HepG2 (cell line): ENCODE measurements around the gene RNF150. TPM values are rescaled to one million over a fixed set of nuclear protein-coding genes. Genes with fewer than 3 reads are reported as not detected.

Experiments used
- ATAC-seq: fragments of 200-7000 bp; cut with Tn5 transposase; 3 replicates; pipeline ENCODE4 v1.9.1; 2020; ENCODE audit warnings: mild to moderate bottlenecking, moderate library complexity
- BruUV-seq: library from RNA; stranded (reverse); fragments of 400-500 nt; replicated peaks from 2 replicates; lab custom pipeline; 2021; lab: Mats Ljungman, UMichigan
- CTCF ChIA-PET: fragments of 300-600 bp; formaldehyde crosslinking; extraction: SDS; loops from one replicate; lab custom pipeline; 2021; ENCODE audit warnings: low total read pairs, inconsistent platforms, low intra/inter-chr PET ratio; lab: Yijun Ruan, JAX
- POLR2A ChIA-PET: fragments of 350-600 bp; sonication (Branson Sonifier 250); formaldehyde crosslinking; loops from one replicate; lab custom pipeline; 2020; ENCODE audit warnings: antibody characterized with exemption, inconsistent platforms; lab: Yijun Ruan, JAX
- DNase-seq: peaks from one replicate; pipeline ENCODE4 v3.0.0-alpha.2; 2015; ENCODE audit warnings: low spot score
- FAIRE-seq: peaks from 3 replicates; lab custom pipeline; 2011; peaks lifted over from hg19 to GRCh38; lab: Jason Lieb, UNC
- H2AFZ ChIP-seq: one replicate; pipeline ENCODE4 v1.6.1; 2011; ENCODE audit warnings: low read length, inconsistent platforms
- H3K27ac ChIP-seq: fragments of 300-600 bp; 3 replicates; pipeline ENCODE4 v1.8.0; 2011; ENCODE audit warnings: mixed run types, mild to moderate bottlenecking, mixed read lengths, low read length, inconsistent platforms; ENCODE audit not compliant: insufficient read depth; ENCODE audit errors: extremely low read length
- H3K27me3 ChIP-seq, 2 experiments: fragments of 200-600 bp in 1 of 2; 2 replicates in 1 of 2; 3 replicates in 1 of 2; pipeline versions ENCODE4 v1.6.0 to v1.8.0; 2011; ENCODE audit warnings: low read length in 2 of 2, mild to moderate bottlenecking in 2 of 2, moderate library complexity in 2 of 2, inconsistent platforms in 1 of 2; ENCODE audit not compliant: insufficient read depth in 2 of 2, control insufficient read depth in 1 of 2
- H3K36me3 ChIP-seq, 2 experiments: fragments of 200-600 bp in 1 of 2; replicated peaks in 1 of 2; 2 replicates in 1 of 2; 3 replicates in 1 of 2; pipeline versions ENCODE4 v1.5.1 to v1.8.0; 2011; ENCODE audit warnings: low read length in 2 of 2, inconsistent platforms in 1 of 2; ENCODE audit not compliant: insufficient read depth in 2 of 2, control insufficient read depth in 1 of 2
- H3K4me1 ChIP-seq: 2 replicates; pipeline ENCODE4 v1.5.1; 2012; ENCODE audit warnings: low read length, inconsistent platforms; ENCODE audit not compliant: insufficient read depth
- H3K4me2 ChIP-seq: 2 replicates; pipeline ENCODE4 v1.6.0; 2011; ENCODE audit warnings: low read depth, low read length, inconsistent platforms
- H3K4me3 ChIP-seq, 3 experiments: fragments of 200-600 bp in 1 of 3; sonication (generic), shearing (Covaris generic) in 1 of 3; replicated peaks in 1 of 3; 2 replicates each; pipeline ENCODE4 v1.5.1; 2011 to 2016; ENCODE audit warnings: low read length in 3 of 3, inconsistent platforms in 2 of 3, low read depth in 2 of 3, mild to moderate bottlenecking in 2 of 3, control low read depth in 1 of 3, mixed read lengths in 1 of 3; ENCODE audit not compliant: insufficient read depth in 1 of 3
- H3K79me2 ChIP-seq: one replicate; pipeline ENCODE4 v1.6.1; 2011; ENCODE audit warnings: low read length, inconsistent platforms; ENCODE audit not compliant: insufficient read depth
- H3K9ac ChIP-seq: 2 replicates; pipeline ENCODE4 v1.6.0; 2011; ENCODE audit warnings: mild to moderate bottlenecking, low read depth, low read length, inconsistent platforms; ENCODE audit not compliant: insufficient read depth
- H3K9me3 ChIP-seq: 2 replicates; pipeline ENCODE4 v1.5.1; 2012; ENCODE audit warnings: mild to moderate bottlenecking, low read length
- H4K20me1 ChIP-seq: 2 replicates; pipeline ENCODE4 v1.6.0; 2011; ENCODE audit warnings: inconsistent platforms, mild to moderate bottlenecking, low read length, moderate library complexity; ENCODE audit not compliant: insufficient read depth
- ATF7 ChIP-seq, 2 experiments: fragments of 450-650 bp in 1 of 2; sonication (generic) in 1 of 2; formaldehyde crosslinking in 1 of 2; IDR thresholded peaks; 2 replicates each; pipeline versions ENCODE4 v1.4.0 to v1.6.1; 2016 to 2020; ENCODE audit warnings: antibody characterized with exemption in 1 of 2, mild to moderate bottlenecking in 1 of 2, missing genetic modification reagents in 1 of 2
- CHD4 ChIP-seq: fragments of 200-600 bp; sonication (generic); IDR thresholded peaks from 2 replicates; pipeline ENCODE4 v1.7.0; 2017; ENCODE audit warnings: mild to moderate bottlenecking, low read length, borderline replicate concordance
- CREB1 ChIP-seq, 2 experiments: fragments of 450-650 bp in 1 of 2; IDR thresholded peaks; 2 replicates each; pipeline ENCODE4 v1.6.1; 2016 to 2017; ENCODE audit warnings: control low read depth in 1 of 2, mild to moderate bottlenecking in 1 of 2, missing compliant biosample characterization in 1 of 2, missing genetic modification characterization in 1 of 2
- KAT7 ChIP-seq: IDR thresholded peaks from 2 replicates; pipeline ENCODE4 v1.6.1; 2018; ENCODE audit warnings: borderline replicate concordance, missing compliant biosample characterization
- RFX3 ChIP-seq: IDR thresholded peaks from 2 replicates; pipeline ENCODE4 v1.6.1; 2016; ENCODE audit warnings: missing biosample characterization, missing genetic modification reagents
- SP1 ChIP-seq, 2 experiments: fragments of 450-650 bp in 1 of 2; sonication (generic) in 1 of 2; formaldehyde crosslinking in 1 of 2; IDR thresholded peaks; 2 replicates each; pipeline versions ENCODE4 v1.4.0 to v1.6.1; 2016 to 2020; ENCODE audit warnings: missing genetic modification reagents in 1 of 2
- U2AF1 ChIP-seq: fragments of 200-400 bp; formaldehyde crosslinking; optimal IDR thresholded peaks from 2 replicates; pipeline ENCODE3; 2017; ENCODE audit warnings: mild to moderate bottlenecking, low read depth, low read length
- WGBS: methylation state at CpG from one replicate; pipeline ENCODE4 v1.1.6; 2017; ENCODE audit warnings: low lambda C conversion rate; 5-methylcytosine and 5-hydroxymethylcytosine counted together
- in situ Hi-C: cut with HindIII; loops from 2 replicates; pipeline ENCODE4 v1.10.0; 2017; ENCODE audit warnings: low pct_unique_long_range_greater_than_20kb; ENCODE audit not compliant: extremely low pct_ligation_motif_present
- intact Hi-C: fragments of 100-400 bp; cut with micrococcal nuclease; formaldehyde crosslinking; loops from one replicate; pipeline ENCODE4 v1.10.0; 2022; ENCODE audit not compliant: unreplicated experiment
- polyA plus RNA-seq, 8 experiments: library from polyadenylated mRNA; depleted of rRNA in 3 of 8; stranded (reverse) in 7 of 8; unstranded in 1 of 8; fragments of >200 nt; fragmentation: Illumina TruSeq in 4 of 8; extraction: Trizol in 4 of 8; gene quantifications; 2 replicates each; pipeline versions ENCODE4 v1.2.1 to v1.2.3, GENCODE V29; 2011 to 2016; ENCODE audit warnings: low read depth in 4 of 8, missing spikeins in 1 of 8, mixed read lengths in 1 of 8; ENCODE audit not compliant: insufficient read depth in 1 of 8
- total RNA-seq, 5 experiments: library from RNA; depleted of rRNA; stranded (reverse); fragments of >200 nt; fragmentation: Illumina TruSeq; extraction: Trizol; gene quantifications; 2 replicates each; pipeline ENCODE4 v1.2.3, GENCODE V29; 2016; ENCODE audit warnings: low read depth in 1 of 5

Gene RNF150
- total and polyA plus RNA-seq, 2 of the 13 experiments (the other 11 are each of a cell fraction or from before 2014, with no cell fraction given) = 0.02 to 0.03 TPM

GRCh38 chr4:141154725-141155124, 21.5 kb upstream of the RNF150 start:
- no peak for DNase-seq
- no peaks in the 10 kb centered on the region for H3K9me3 ChIP-seq
- no TSS peak for BruUV-seq
- ChIA-PET CTCF (no interaction called here), POLR2A (no interaction called here)
- H3K4me3 ChIP-seq = no peak overlapping the region
- H3K79me2 ChIP-seq = no peaks in the 10 kb centered on the region
- no peak for ATAC-seq
- no peaks in the 10 kb centered on the region for H3K27me3 ChIP-seq
- H3K4me1 ChIP-seq = no peaks in the 10 kb centered on the region
- H4K20me1 ChIP-seq = no peaks in the 10 kb centered on the region
- no peak for FAIRE-seq
- H3K4me2 ChIP-seq = no peak overlapping the region
- WGBS = 42% methylated on average over 3 of the region's 3 CpGs
- TF ChIP-seq CREB1 (IDR thresholded peaks at IDR 0.05) (0 out of 2 replicates have a peak, but pooled peaks have one; percentile 16), CREB1 (CRISPR knock-in tag; IDR thresholded peaks at IDR 0.05) (no peak), ATF7 (IDR thresholded peaks at IDR 0.05) (peak; percentile 63), ATF7 (CRISPR knock-in tag; IDR thresholded peaks at IDR 0.05) (no peak), CHD4 (no peak), SP1 (IDR thresholded peaks at IDR 0.05) (no peak), SP1 (CRISPR knock-in tag; IDR thresholded peaks at IDR 0.05) (no peak), U2AF1 (no peak), RFX3 (CRISPR knock-in tag) (no peak), KAT7 (no peak)
- no peaks in the 10 kb centered on the region for H3K36me3 ChIP-seq
- no peak overlapping the region for H3K27ac ChIP-seq
- H2AFZ ChIP-seq = no peak overlapping the region
- in situ Hi-C loops = loop anchor here (25.0 kb wide), 1 partner anchor 1683 kb away; the partner anchor contains the start of gene INPP4B
- no peak overlapping the region for H3K9ac ChIP-seq
- intact Hi-C loops = loop anchor here (5.0 to 10.0 kb wide), 3 partner anchors 190 to 1563 kb away; no protein-coding TSS in a partner anchor
